Mononuclear cell (primary cell): Measurements from ENCODE around the gene AMZ1. TPM values are rescaled to one million over a fixed set of nuclear protein-coding genes. Genes with fewer than 3 reads are reported as not detected.
"Not testable (repeated sequence)": the region's sequence is repeated elsewhere in the genome, so short reads cannot be mapped to it uniquely, and the experiment has no call there.

Experiments
- H3K27me3 ChIP-seq: 2 replicates; pipeline ENCODE4 v1.6.0; 2011; ENCODE audit warnings: low read length, control low read depth; ENCODE audit not compliant: insufficient read depth
- H3K4me1 ChIP-seq: 2 replicates; pipeline ENCODE4 v1.5.1; 2011; ENCODE audit warnings: mild to moderate bottlenecking, low read length, control low read depth; ENCODE audit not compliant: insufficient read depth
- H3K4me3 ChIP-seq: 2 replicates; pipeline ENCODE4 v1.5.1; 2011; ENCODE audit warnings: mild to moderate bottlenecking, low read length, moderate library complexity
- H3K9me3 ChIP-seq: 2 replicates; pipeline ENCODE4 v1.5.1; 2011; ENCODE audit warnings: low read depth, mild to moderate bottlenecking, control low read depth, low read length
- total RNA-seq: library from RNA; depleted of rRNA; stranded (reverse); fragments of >200 nt; gene quantifications from one replicate; pipeline ENCODE4 v1.2.3, GENCODE V29; 2012

The AMZ1 gene
- total RNA-seq, 1 donor = 0.63 TPM

- Histone ChIP-seq H3K27me3 (peaks cover 37% of the 10 kb centered on the region), H3K9me3 (no peaks in the 10 kb centered on the region), H3K4me3 (no peak overlapping the region), H3K4me1 (peaks cover 23% of the 10 kb centered on the region)
These were observed 674 bp downstream of the AMZ1 start for GRCh38 chr7:2688409-2689342.

GRCh38 chr7:2689343-2689847 lies 1.4 kb downstream of the AMZ1 start:
- no peak overlapping the region for H3K4me3 ChIP-seq
- peaks cover 37% of the 10 kb centered on the region for H3K27me3 ChIP-seq
- H3K9me3 ChIP-seq = no peaks in the 10 kb centered on the region
- peaks cover 29% of the 10 kb centered on the region for H3K4me1 ChIP-seq

GRCh38 chr7:2689951-2690705 lies 2.1 kb downstream of the AMZ1 start:
- peaks cover 29% of the 10 kb centered on the region for H3K4me1 ChIP-seq
- H3K27me3 ChIP-seq = peaks cover 37% of the 10 kb centered on the region
- no peaks in the 10 kb centered on the region for H3K9me3 ChIP-seq
- H3K4me3 ChIP-seq = no peak overlapping the region

GRCh38 chr7:2691011-2691707 lies 3.2 kb downstream of the AMZ1 start:
- peaks cover 32% of the 10 kb centered on the region for H3K27me3 ChIP-seq
- H3K4me1 ChIP-seq = peaks cover 29% of the 10 kb centered on the region
- H3K9me3 ChIP-seq = no peaks in the 10 kb centered on the region
- no peak overlapping the region for H3K4me3 ChIP-seq

GRCh38 chr7:2691932-2692439 lies 4.0 kb downstream of the AMZ1 start:
- H3K27me3 ChIP-seq = peaks cover 30% of the 10 kb centered on the region
- H3K4me1 ChIP-seq = peaks cover 34% of the 10 kb centered on the region
- not testable (repeated sequence) for H3K4me3 ChIP-seq, H3K9me3 ChIP-seq

GRCh38 chr7:2692543-2692942 lies 4.5 kb downstream of the AMZ1 start:
- H3K27me3 ChIP-seq = peaks cover 25% of the 10 kb centered on the region
- H3K9me3 ChIP-seq = no peaks in the 10 kb centered on the region
- no peak overlapping the region for H3K4me3 ChIP-seq
- peaks cover 33% of the 10 kb centered on the region for H3K4me1 ChIP-seq

GRCh38 chr7:2693420-2694121 lies 5.6 kb downstream of the AMZ1 start:
- peaks cover 26% of the 10 kb centered on the region for H3K4me1 ChIP-seq
- not testable (repeated sequence) for H3K4me3 ChIP-seq, H3K9me3 ChIP-seq

GRCh38 chr7:2694122-2694436 lies 6.1 kb downstream of the AMZ1 start:
- peaks cover 14% of the 10 kb centered on the region for H3K27me3 ChIP-seq
- not testable (repeated sequence) for H3K4me3 ChIP-seq, H3K9me3 ChIP-seq
- peaks cover 26% of the 10 kb centered on the region for H3K4me1 ChIP-seq

More at GRCh38 chr7:2693420-2694121, 5.6 kb downstream of the AMZ1 start:
- peaks cover 19% of the 10 kb centered on the region for H3K27me3 ChIP-seq

- Histone ChIP-seq H3K27me3 (no peaks in the 10 kb centered on the region), H3K4me1 (peaks cover 28% of the 10 kb centered on the region), H3K4me3 (no peak overlapping the region), H3K9me3 (no peaks in the 10 kb centered on the region)
These were observed 10.7 kb downstream of the AMZ1 start for GRCh38 chr7:2698581-2699288.

GRCh38 chr7:2699289-2699620 lies 11.3 kb downstream of the AMZ1 start:
- H3K4me3 ChIP-seq = no peak overlapping the region
- H3K27me3 ChIP-seq = no peaks in the 10 kb centered on the region
- peaks cover 22% of the 10 kb centered on the region for H3K4me1 ChIP-seq
- H3K9me3 ChIP-seq = no peaks in the 10 kb centered on the region

GRCh38 chr7:2700141-2700850 lies 12.3 kb downstream of the AMZ1 start:
- Histone ChIP-seq H3K9me3 (no peaks in the 10 kb centered on the region), H3K27me3 (no peaks in the 10 kb centered on the region), H3K4me1 (peaks cover 21% of the 10 kb centered on the region), H3K4me3 (no peak overlapping the region)

GRCh38 chr7:2701424-2701823 lies 13.4 kb downstream of the AMZ1 start:
- Histone ChIP-seq H3K9me3 (no peaks in the 10 kb centered on the region), H3K4me1 (peaks cover 21% of the 10 kb centered on the region), H3K4me3 (no peak overlapping the region), H3K27me3 (no peaks in the 10 kb centered on the region)

GRCh38 chr7:2701832-2702593 lies 14.0 kb downstream of the AMZ1 start:
- peaks cover 17% of the 10 kb centered on the region for H3K4me1 ChIP-seq
- no peaks in the 10 kb centered on the region for H3K9me3 ChIP-seq
- no peaks in the 10 kb centered on the region for H3K27me3 ChIP-seq
- H3K4me3 ChIP-seq = no peak overlapping the region
